WTC11 (cell line): ENCODE measurements around the gene SLC38A3. TPM values are rescaled to one million over a fixed set of nuclear protein-coding genes. Genes with fewer than 3 reads are reported as not detected.

Experiments used
- ATAC-seq: fragments of 200-7000 bp; cut with Tn5 transposase; 2 replicates; pipeline ENCODE4 v1.10.0; 2021; ENCODE audit warnings: mild to moderate bottlenecking, moderate library complexity
- CTCF ChIA-PET: fragments of 300-600 bp; sonication (Branson Sonifier 250); formaldehyde crosslinking; loops from one replicate; lab custom pipeline; 2021; ENCODE audit warnings: antibody characterized with exemption; lab: Charles Lee
- POLR2A ChIA-PET: fragments of 350-600 bp; sonication (Branson Sonifier 250); formaldehyde crosslinking; loops from one replicate; lab custom pipeline; 2021; ENCODE audit warnings: antibody characterized with exemption; lab: Charles Lee
- DNase-seq: peaks from one replicate; pipeline ENCODE4 v3.0.0; 2021; ENCODE audit warnings: low spot score
- H3K27ac Mint-ChIP-seq: 2 replicates; pipeline ENCODE4 v1.8.0; 2021; ENCODE audit warnings: mixed read lengths
- H3K27me3 Mint-ChIP-seq: 2 replicates; pipeline ENCODE4 v1.8.0; 2021; ENCODE audit warnings: low read depth, mild to moderate bottlenecking, moderate library complexity, mixed read lengths
- H3K36me3 Mint-ChIP-seq: 2 replicates; pipeline ENCODE4 v1.8.0; 2021; ENCODE audit warnings: mixed read lengths
- H3K4me1 Mint-ChIP-seq: 2 replicates; pipeline ENCODE4 v1.8.0; 2022; ENCODE audit warnings: mixed read lengths
- H3K4me3 Mint-ChIP-seq: 2 replicates; pipeline ENCODE4 v1.8.0; 2021; ENCODE audit warnings: mild to moderate bottlenecking, moderate library complexity, mixed read lengths
- H3K9me3 Mint-ChIP-seq: 2 replicates; pipeline ENCODE4 v1.8.0; 2021; ENCODE audit warnings: mixed read lengths
- ATF1 ChIP-seq: sonication (generic); formaldehyde crosslinking; IDR thresholded peaks from 2 replicates; pipeline ENCODE4 v1.8.1; 2023; ENCODE audit warnings: mild to moderate bottlenecking, moderate library complexity, missing genetic modification reagents
- ETV6 ChIP-seq: sonication (generic); formaldehyde crosslinking; IDR thresholded peaks from 2 replicates; pipeline ENCODE4 v1.8.1; 2022; ENCODE audit warnings: mild to moderate bottlenecking, missing genetic modification reagents
- FOXJ3 ChIP-seq: sonication (generic); formaldehyde crosslinking; IDR thresholded peaks from 2 replicates; pipeline ENCODE4 v1.9.0; 2021; ENCODE audit warnings: missing genetic modification reagents, mild to moderate bottlenecking, borderline replicate concordance
- FOXK1 ChIP-seq: sonication (generic); formaldehyde crosslinking; IDR thresholded peaks from 2 replicates; pipeline ENCODE4 v1.8.0; 2022; ENCODE audit warnings: mild to moderate bottlenecking, moderate library complexity, missing genetic modification reagents
- FOXP1 ChIP-seq: sonication (generic); formaldehyde crosslinking; IDR thresholded peaks from 2 replicates; pipeline ENCODE4 v1.8.0; 2022; ENCODE audit warnings: missing genetic modification reagents, mild to moderate bottlenecking, moderate library complexity, borderline replicate concordance
- GRHL2 ChIP-seq: fragments of 250-450 bp; sonication (Bioruptor Pico); IDR thresholded peaks from 2 replicates; pipeline ENCODE4 v1.8.0; 2022; ENCODE audit warnings: mild to moderate bottlenecking, moderate library complexity; ENCODE audit not compliant: insufficient replicate concordance, severe bottlenecking
- HMGA2 ChIP-seq: fragments of 250-450 bp; sonication (Bioruptor Pico); IDR thresholded peaks from 2 replicates; pipeline ENCODE4 v1.4.0; 2021; ENCODE audit warnings: mild to moderate bottlenecking, moderate library complexity
- NFE2L1 ChIP-seq: sonication (generic); formaldehyde crosslinking; IDR thresholded peaks from 2 replicates; pipeline ENCODE4 v1.8.1; 2023; ENCODE audit warnings: missing genetic modification reagents
- NR1H2 ChIP-seq: sonication (generic); formaldehyde crosslinking; IDR thresholded peaks from 2 replicates; pipeline ENCODE4 v1.9.0; 2021; ENCODE audit warnings: mild to moderate bottlenecking, moderate library complexity, missing genetic modification reagents
- NR3C1 ChIP-seq: sonication (generic); formaldehyde crosslinking; conservative IDR thresholded peaks from 2 replicates; pipeline ENCODE4 v1.8.1; 2023; ENCODE audit warnings: low read depth, mild to moderate bottlenecking, missing genetic modification reagents
- PRRX2 ChIP-seq: fragments of 250-450 bp; sonication (Bioruptor Pico); IDR thresholded peaks from 2 replicates; pipeline ENCODE4 v1.8.0; 2021; ENCODE audit warnings: mild to moderate bottlenecking
- RORB ChIP-seq: fragments of 250-450 bp; sonication (Bioruptor Pico); IDR thresholded peaks from 2 replicates; pipeline ENCODE4 v1.9.0; 2021; ENCODE audit warnings: mild to moderate bottlenecking
- TEAD4 ChIP-seq: sonication (generic); formaldehyde crosslinking; IDR thresholded peaks from 2 replicates; pipeline ENCODE4 v1.8.0; 2022; ENCODE audit warnings: mild to moderate bottlenecking, missing genetic modification reagents
- ZBTB21 ChIP-seq: sonication (generic); formaldehyde crosslinking; IDR thresholded peaks from 2 replicates; pipeline ENCODE4 v1.8.1; 2023; ENCODE audit warnings: mild to moderate bottlenecking, missing genetic modification reagents, borderline replicate concordance
- ZNF232 ChIP-seq: sonication (generic); formaldehyde crosslinking; IDR thresholded peaks from 2 replicates; pipeline ENCODE4 v1.8.0; 2022; ENCODE audit warnings: mild to moderate bottlenecking, missing genetic modification reagents
- ZNF396 ChIP-seq: fragments of 250-450 bp; sonication (Bioruptor Pico); IDR thresholded peaks from 2 replicates; pipeline ENCODE4 v1.8.0; 2021; ENCODE audit warnings: mild to moderate bottlenecking, moderate library complexity, borderline replicate concordance
- total RNA-seq: library from RNA; stranded (reverse); gene quantifications from 3 replicates; pipeline ENCODE4 v1.2.3, GENCODE V29; 2021
- TF ChIP-seq, protein P1 (sequence below): sonication (generic); formaldehyde crosslinking; IDR thresholded peaks from 2 replicates; pipeline ENCODE4 v1.8.1; 2023; ENCODE audit warnings: mild to moderate bottlenecking, moderate library complexity, missing genetic modification reagents
- TF ChIP-seq, protein P2 (sequence below): sonication (generic); formaldehyde crosslinking; IDR thresholded peaks from 2 replicates; pipeline ENCODE4 v1.8.1; 2022; ENCODE audit warnings: mild to moderate bottlenecking, missing genetic modification reagents, moderate library complexity, borderline replicate concordance
- TF ChIP-seq, protein P3 (sequence below): sonication (generic); formaldehyde crosslinking; IDR thresholded peaks from 2 replicates; pipeline ENCODE4 v1.8.0; 2022; ENCODE audit warnings: mild to moderate bottlenecking, missing genetic modification reagents
- TF ChIP-seq, protein P4 (sequence below): sonication (generic); formaldehyde crosslinking; IDR thresholded peaks from 2 replicates; pipeline ENCODE4 v1.8.0; 2022; ENCODE audit warnings: missing genetic modification reagents
- TF ChIP-seq, protein P5 (sequence below): sonication (generic); formaldehyde crosslinking; conservative IDR thresholded peaks from 2 replicates; pipeline ENCODE4 v1.8.1; 2022; ENCODE audit warnings: mild to moderate bottlenecking, missing genetic modification reagents

SLC38A3 gene
- total RNA-seq, 1 experiment from 2014 or later = 0.90 TPM

DNA sequence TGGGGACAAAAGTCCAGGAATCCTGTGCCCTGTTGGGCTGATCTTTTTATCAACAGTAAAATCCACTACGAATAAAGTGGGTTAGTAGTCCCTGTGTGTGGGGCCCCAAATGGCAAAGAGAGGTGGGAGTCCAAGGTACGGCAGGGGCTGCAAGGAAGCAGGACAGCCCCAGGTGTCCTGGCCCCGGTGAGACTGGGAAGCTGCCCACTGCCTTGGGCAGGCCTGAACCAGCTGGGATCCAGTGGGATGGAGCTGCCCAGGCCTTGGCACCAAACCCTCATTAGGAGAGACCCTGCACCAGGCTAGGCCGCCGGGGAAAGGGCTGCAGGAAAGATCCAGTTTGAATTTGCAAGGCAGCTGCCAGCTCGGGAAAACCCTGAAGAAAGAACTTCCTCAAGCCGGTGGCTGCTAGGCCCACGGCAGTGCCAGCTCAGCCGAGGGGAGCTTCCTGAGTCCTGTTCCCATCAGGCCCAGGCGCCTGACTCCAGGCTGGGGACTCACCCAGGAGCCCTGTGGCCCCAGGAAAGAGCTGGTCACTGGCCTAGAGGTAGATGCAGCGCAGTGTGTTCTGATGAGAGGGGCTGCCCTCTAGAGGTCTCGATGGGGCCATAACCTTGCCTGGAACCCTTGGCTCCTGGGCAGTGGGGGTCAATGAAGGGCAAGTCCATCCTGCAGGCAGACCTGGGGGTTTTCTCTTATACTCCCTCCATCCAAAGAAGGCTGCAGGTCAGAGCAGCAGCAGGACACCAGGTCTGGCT lies 16.5 kb downstream of the SLC38A3 start:
- Mint-ChIP-seq H3K27me3 (peaks cover under 1% of the 10 kb centered on the region), H3K27ac (no peak overlapping the region; the same call in 1 of the 2 replicates), H3K36me3 (no peaks in the 10 kb centered on the region), H3K9me3 (no peaks in the 10 kb centered on the region), H3K4me1 (peaks cover 9% of the 10 kb centered on the region), H3K4me3 (no peak overlapping the region)
- peak; percentile 78 for DNase-seq
- CTCF ChIA-PET = interaction anchor here (0.6 to 17.1 kb wide), 36 partner anchors 9 to 153 kb away, joined by 3 to 604 read pairs (median 5); partner anchors contain the start of genes GNAI2, GNAT1, HYAL1 and HYAL3
- TF ChIP-seq FOXK1 (CRISPR knock-in tag) (no peak), NR1H2 (CRISPR knock-in tag) (no peak), NFE2L1 (CRISPR knock-in tag) (no peak), RORB (CRISPR knock-in tag) (no peak), ZNF396 (CRISPR knock-in tag) (no peak), NR3C1 (CRISPR knock-in tag) (no peak), ZNF232 (CRISPR knock-in tag) (no peak), HMGA2 (no peak), GRHL2 (no peak), FOXP1 (CRISPR knock-in tag) (0 out of 2 replicates have a peak, but pooled peaks have one; percentile 21), ETV6 (no peak), FOXJ3 (CRISPR knock-in tag) (no peak), ZBTB21 (CRISPR knock-in tag) (peak; percentile 46; the same call in 1 of the 2 replicates), TEAD4 (no peak), PRRX2 (CRISPR knock-in tag) (no peak), ATF1 (no peak)
- TF ChIP-seq, protein P1, sequence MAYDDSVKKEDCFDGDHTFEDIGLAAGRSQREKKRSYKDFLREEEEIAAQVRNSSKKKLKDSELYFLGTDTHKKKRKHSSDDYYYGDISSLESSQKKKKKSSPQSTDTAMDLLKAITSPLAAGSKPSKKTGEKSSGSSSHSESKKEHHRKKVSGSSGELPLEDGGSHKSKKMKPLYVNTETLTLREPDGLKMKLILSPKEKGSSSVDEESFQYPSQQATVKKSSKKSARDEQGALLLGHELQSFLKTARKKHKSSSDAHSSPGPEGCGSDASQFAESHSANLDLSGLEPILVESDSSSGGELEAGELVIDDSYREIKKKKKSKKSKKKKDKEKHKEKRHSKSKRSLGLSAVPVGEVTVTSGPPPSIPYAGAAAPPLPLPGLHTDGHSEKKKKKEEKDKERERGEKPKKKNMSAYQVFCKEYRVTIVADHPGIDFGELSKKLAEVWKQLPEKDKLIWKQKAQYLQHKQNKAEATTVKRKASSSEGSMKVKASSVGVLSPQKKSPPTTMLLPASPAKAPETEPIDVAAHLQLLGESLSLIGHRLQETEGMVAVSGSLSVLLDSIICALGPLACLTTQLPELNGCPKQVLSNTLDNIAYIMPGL (CRISPR knock-in tag) = peak; percentile 28; the same call in 1 of the 2 replicates
- TF ChIP-seq, protein P2, sequence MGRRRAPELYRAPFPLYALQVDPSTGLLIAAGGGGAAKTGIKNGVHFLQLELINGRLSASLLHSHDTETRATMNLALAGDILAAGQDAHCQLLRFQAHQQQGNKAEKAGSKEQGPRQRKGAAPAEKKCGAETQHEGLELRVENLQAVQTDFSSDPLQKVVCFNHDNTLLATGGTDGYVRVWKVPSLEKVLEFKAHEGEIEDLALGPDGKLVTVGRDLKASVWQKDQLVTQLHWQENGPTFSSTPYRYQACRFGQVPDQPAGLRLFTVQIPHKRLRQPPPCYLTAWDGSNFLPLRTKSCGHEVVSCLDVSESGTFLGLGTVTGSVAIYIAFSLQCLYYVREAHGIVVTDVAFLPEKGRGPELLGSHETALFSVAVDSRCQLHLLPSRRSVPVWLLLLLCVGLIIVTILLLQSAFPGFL (CRISPR knock-in tag) = no peak
- TF ChIP-seq, protein P3, sequence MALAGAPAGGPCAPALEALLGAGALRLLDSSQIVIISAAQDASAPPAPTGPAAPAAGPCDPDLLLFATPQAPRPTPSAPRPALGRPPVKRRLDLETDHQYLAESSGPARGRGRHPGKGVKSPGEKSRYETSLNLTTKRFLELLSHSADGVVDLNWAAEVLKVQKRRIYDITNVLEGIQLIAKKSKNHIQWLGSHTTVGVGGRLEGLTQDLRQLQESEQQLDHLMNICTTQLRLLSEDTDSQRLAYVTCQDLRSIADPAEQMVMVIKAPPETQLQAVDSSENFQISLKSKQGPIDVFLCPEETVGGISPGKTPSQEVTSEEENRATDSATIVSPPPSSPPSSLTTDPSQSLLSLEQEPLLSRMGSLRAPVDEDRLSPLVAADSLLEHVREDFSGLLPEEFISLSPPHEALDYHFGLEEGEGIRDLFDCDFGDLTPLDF (CRISPR knock-in tag) = no peak
- TF ChIP-seq, protein P4, sequence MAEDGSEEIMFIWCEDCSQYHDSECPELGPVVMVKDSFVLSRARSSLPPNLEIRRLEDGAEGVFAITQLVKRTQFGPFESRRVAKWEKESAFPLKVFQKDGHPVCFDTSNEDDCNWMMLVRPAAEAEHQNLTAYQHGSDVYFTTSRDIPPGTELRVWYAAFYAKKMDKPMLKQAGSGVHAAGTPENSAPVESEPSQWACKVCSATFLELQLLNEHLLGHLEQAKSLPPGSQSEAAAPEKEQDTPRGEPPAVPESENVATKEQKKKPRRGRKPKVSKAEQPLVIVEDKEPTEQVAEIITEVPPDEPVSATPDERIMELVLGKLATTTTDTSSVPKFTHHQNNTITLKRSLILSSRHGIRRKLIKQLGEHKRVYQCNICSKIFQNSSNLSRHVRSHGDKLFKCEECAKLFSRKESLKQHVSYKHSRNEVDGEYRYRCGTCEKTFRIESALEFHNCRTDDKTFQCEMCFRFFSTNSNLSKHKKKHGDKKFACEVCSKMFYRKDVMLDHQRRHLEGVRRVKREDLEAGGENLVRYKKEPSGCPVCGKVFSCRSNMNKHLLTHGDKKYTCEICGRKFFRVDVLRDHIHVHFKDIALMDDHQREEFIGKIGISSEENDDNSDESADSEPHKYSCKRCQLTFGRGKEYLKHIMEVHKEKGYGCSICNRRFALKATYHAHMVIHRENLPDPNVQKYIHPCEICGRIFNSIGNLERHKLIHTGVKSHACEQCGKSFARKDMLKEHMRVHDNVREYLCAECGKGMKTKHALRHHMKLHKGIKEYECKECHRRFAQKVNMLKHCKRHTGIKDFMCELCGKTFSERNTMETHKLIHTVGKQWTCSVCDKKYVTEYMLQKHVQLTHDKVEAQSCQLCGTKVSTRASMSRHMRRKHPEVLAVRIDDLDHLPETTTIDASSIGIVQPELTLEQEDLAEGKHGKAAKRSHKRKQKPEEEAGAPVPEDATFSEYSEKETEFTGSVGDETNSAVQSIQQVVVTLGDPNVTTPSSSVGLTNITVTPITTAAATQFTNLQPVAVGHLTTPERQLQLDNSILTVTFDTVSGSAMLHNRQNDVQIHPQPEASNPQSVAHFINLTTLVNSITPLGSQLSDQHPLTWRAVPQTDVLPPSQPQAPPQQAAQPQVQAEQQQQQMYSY = no peak
- TF ChIP-seq, protein P5, sequence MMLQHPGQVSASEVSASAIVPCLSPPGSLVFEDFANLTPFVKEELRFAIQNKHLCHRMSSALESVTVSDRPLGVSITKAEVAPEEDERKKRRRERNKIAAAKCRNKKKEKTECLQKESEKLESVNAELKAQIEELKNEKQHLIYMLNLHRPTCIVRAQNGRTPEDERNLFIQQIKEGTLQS (CRISPR knock-in tag) = no peak
- peak; percentile 84 for ATAC-seq
- POLR2A ChIA-PET = interaction anchor here (0.9 to 1.4 kb wide), 3 partner anchors 19 to 27 kb away, joined by 3 to 7 read pairs (median 4); no protein-coding TSS in a partner anchor
